DOHH2 (cell line): ENCODE data around the gene PHYKPL.

ENCODE experiments used
- H3F3A ChIP-seq: fragments of 200-600 bp; sonication (generic), shearing (Covaris generic); 2 replicates; pipeline ENCODE4 v1.6.0; 2016; ENCODE audit warnings: antibody characterized with exemption, mild to moderate bottlenecking; ENCODE audit not compliant: control insufficient read depth, insufficient read depth
- H3K27ac ChIP-seq: fragments of 200-600 bp; sonication (generic); 2 replicates; pipeline ENCODE4 v1.5.1; 2014; ENCODE audit warnings: low read depth, mild to moderate bottlenecking, low read length, moderate library complexity
- H3K27me3 ChIP-seq: fragments of 200-600 bp; sonication (generic); 2 replicates; pipeline ENCODE4 v1.6.1; 2014; ENCODE audit warnings: mild to moderate bottlenecking, low read length, mixed read lengths; ENCODE audit not compliant: control insufficient read depth
- H3K36me3 ChIP-seq: fragments of 200-600 bp; sonication (generic); 2 replicates; pipeline ENCODE4 v1.6.1; 2014; ENCODE audit warnings: mild to moderate bottlenecking, low read length, moderate library complexity, mixed read lengths; ENCODE audit not compliant: control insufficient read depth
- H3K4me1 ChIP-seq: fragments of 200-600 bp; sonication (generic); 2 replicates; pipeline ENCODE4 v1.6.1; 2014; ENCODE audit warnings: mild to moderate bottlenecking, low read length, mixed read lengths; ENCODE audit not compliant: control insufficient read depth
- H3K4me2 ChIP-seq: fragments of 200-600 bp; sonication (generic); 2 replicates; pipeline ENCODE4 v1.6.0; 2014; ENCODE audit warnings: mild to moderate bottlenecking, low read length, moderate library complexity
- H3K4me3 ChIP-seq: fragments of 200-600 bp; sonication (generic); 2 replicates; pipeline ENCODE4 v1.5.1; 2014; ENCODE audit warnings: mild to moderate bottlenecking, low read length, mixed read lengths
- H3K79me2 ChIP-seq: fragments of 200-600 bp; sonication (generic); 2 replicates; pipeline ENCODE4 v1.6.1; 2014; ENCODE audit warnings: mild to moderate bottlenecking, low read length, mixed read lengths; ENCODE audit not compliant: control insufficient read depth
- H3K9me2 ChIP-seq: fragments of 200-600 bp; sonication (generic); replicated peaks from 2 replicates; pipeline ENCODE4 v1.6.1; 2014; ENCODE audit warnings: mild to moderate bottlenecking, low read length, mixed read lengths; ENCODE audit not compliant: control insufficient read depth
- H3K9me3 ChIP-seq: fragments of 200-600 bp; sonication (generic); 2 replicates; pipeline ENCODE4 v1.6.1; 2014; ENCODE audit warnings: antibody characterized with exemption, low read length, mixed read lengths; ENCODE audit not compliant: control insufficient read depth, insufficient read depth
- H4K20me1 ChIP-seq: fragments of 200-600 bp; sonication (generic); 2 replicates; pipeline ENCODE4 v1.6.0; 2014; ENCODE audit warnings: low read depth, mild to moderate bottlenecking, antibody characterized with exemption, low read length, moderate library complexity; ENCODE audit not compliant: control insufficient read depth, insufficient read depth
- CTCF ChIP-seq: fragments of 200-600 bp; sonication (generic); IDR thresholded peaks from one replicate; pipeline ENCODE4 v1.5.1; 2014; ENCODE audit warnings: antibody characterized with exemption, mild to moderate bottlenecking, low read depth, low read length; ENCODE audit not compliant: poor library complexity, severe bottlenecking
- EZH2phosphoT487 ChIP-seq: fragments of 200-600 bp; sonication (generic); IDR thresholded peaks from 2 replicates; pipeline ENCODE4 v1.6.1; 2017; ENCODE audit warnings: borderline replicate concordance, mild to moderate bottlenecking, antibody characterized with exemption, low read length, moderate library complexity, mixed read lengths

Gene PHYKPL

GRCh38 chr5:178207917-178208280 lies 24.7 kb downstream of the PHYKPL start:
- Histone ChIP-seq H3K27me3 (no peaks in the 10 kb centered on the region), H3K4me3 (no peak overlapping the region), H3K36me3 (peaks cover 82% of the 10 kb centered on the region), H3K9me2 (no peaks in the 10 kb centered on the region), H3F3A (peaks cover 76% of the 10 kb centered on the region), H4K20me1 (peaks cover 42% of the 10 kb centered on the region), H3K4me2 (peak overlapping the region; percentile 8; the same call in 1 of the 2 replicates), H3K4me1 (peaks cover 25% of the 10 kb centered on the region), H3K79me2 (peaks cover 68% of the 10 kb centered on the region), H3K27ac (no peak overlapping the region; the same call in 1 of the 2 replicates), H3K9me3 (no peaks in the 10 kb centered on the region)
- TF ChIP-seq CTCF (no peak), EZH2phosphoT487 (no peak)

GRCh38 chr5:178207183-178207916 lies 25.3 kb downstream of the PHYKPL start:
- H3K27ac ChIP-seq: peak overlapping the region; percentile 71; the same call in 1 of the 2 replicates
- H3K79me2 ChIP-seq: peaks cover 70% of the 10 kb centered on the region
- H3K4me3 ChIP-seq: peak overlapping the region; percentile 90; the same call in 1 of the 2 replicates
- peaks cover 77% of the 10 kb centered on the region for H3K36me3 ChIP-seq
- no peaks in the 10 kb centered on the region for H3K9me2 ChIP-seq
- no peak for TF ChIP-seq CTCF
- H3K4me1 ChIP-seq: peaks cover 26% of the 10 kb centered on the region
- H4K20me1 ChIP-seq: peaks cover 42% of the 10 kb centered on the region
- no peaks in the 10 kb centered on the region for H3K27me3 ChIP-seq
- peaks cover 71% of the 10 kb centered on the region for H3F3A ChIP-seq
- peak overlapping the region; percentile 90; the same call in 1 of the 2 replicates for H3K4me2 ChIP-seq
- H3K9me3 ChIP-seq: no peaks in the 10 kb centered on the region

GRCh38 chr5:178206166-178207101 lies 26.2 kb downstream of the PHYKPL start:
- peaks cover 70% of the 10 kb centered on the region for H3K79me2 ChIP-seq
- H3K36me3 ChIP-seq: peaks cover 68% of the 10 kb centered on the region
- peak overlapping the region; percentile 90 for H3K4me2 ChIP-seq
- no peaks in the 10 kb centered on the region for H3K27me3 ChIP-seq
- H3F3A ChIP-seq: peaks cover 61% of the 10 kb centered on the region
- TF ChIP-seq EZH2phosphoT487: no peak
- peaks cover 42% of the 10 kb centered on the region for H4K20me1 ChIP-seq
- H3K4me3 ChIP-seq: peak overlapping the region; percentile 90
- H3K27ac ChIP-seq: peak overlapping the region; percentile 71
- no peaks in the 10 kb centered on the region for H3K9me2 ChIP-seq
- H3K9me3 ChIP-seq: no peaks in the 10 kb centered on the region
- peaks cover 26% of the 10 kb centered on the region for H3K4me1 ChIP-seq
